HepG2 (cell line): ENCODE data around the gene MAPRE3. TPM values are rescaled to one million over a fixed set of nuclear protein-coding genes. Genes with fewer than 3 reads are reported as not detected.

Source experiments
- ATAC-seq: fragments of 200-7000 bp; cut with Tn5 transposase; 3 replicates; pipeline ENCODE4 v1.9.1; 2020; ENCODE audit warnings: mild to moderate bottlenecking, moderate library complexity
- BruUV-seq: library from RNA; stranded (reverse); fragments of 400-500 nt; replicated peaks from 2 replicates; lab custom pipeline; 2021; lab: Mats Ljungman, UMichigan
- CTCF ChIA-PET: fragments of 300-600 bp; formaldehyde crosslinking; extraction: SDS; loops from one replicate; lab custom pipeline; 2021; ENCODE audit warnings: low total read pairs, inconsistent platforms, low intra/inter-chr PET ratio; lab: Yijun Ruan, JAX
- POLR2A ChIA-PET: fragments of 350-600 bp; sonication (Branson Sonifier 250); formaldehyde crosslinking; loops from one replicate; lab custom pipeline; 2020; ENCODE audit warnings: antibody characterized with exemption, inconsistent platforms; lab: Yijun Ruan, JAX
- DNase-seq: peaks from one replicate; pipeline ENCODE4 v3.0.0-alpha.2; 2015; ENCODE audit warnings: low spot score
- FAIRE-seq: peaks from 3 replicates; lab custom pipeline; 2011; peaks lifted over from hg19 to GRCh38; lab: Jason Lieb, UNC
- H2AFZ ChIP-seq: one replicate; pipeline ENCODE4 v1.6.1; 2011; ENCODE audit warnings: low read length, inconsistent platforms
- H3K27ac ChIP-seq: fragments of 300-600 bp; 3 replicates; pipeline ENCODE4 v1.8.0; 2011; ENCODE audit warnings: mixed run types, mild to moderate bottlenecking, mixed read lengths, low read length, inconsistent platforms; ENCODE audit not compliant: insufficient read depth; ENCODE audit errors: extremely low read length
- H3K27me3 ChIP-seq, 2 experiments: fragments of 200-600 bp in 1 of 2; 2 replicates in 1 of 2; 3 replicates in 1 of 2; pipeline versions ENCODE4 v1.6.0 to v1.8.0; 2011; ENCODE audit warnings: low read length in 2 of 2, mild to moderate bottlenecking in 2 of 2, moderate library complexity in 2 of 2, inconsistent platforms in 1 of 2; ENCODE audit not compliant: insufficient read depth in 2 of 2, control insufficient read depth in 1 of 2
- H3K36me3 ChIP-seq, 2 experiments: fragments of 200-600 bp in 1 of 2; replicated peaks in 1 of 2; 2 replicates in 1 of 2; 3 replicates in 1 of 2; pipeline versions ENCODE4 v1.5.1 to v1.8.0; 2011; ENCODE audit warnings: low read length in 2 of 2, inconsistent platforms in 1 of 2; ENCODE audit not compliant: insufficient read depth in 2 of 2, control insufficient read depth in 1 of 2
- H3K4me1 ChIP-seq: 2 replicates; pipeline ENCODE4 v1.5.1; 2012; ENCODE audit warnings: low read length, inconsistent platforms; ENCODE audit not compliant: insufficient read depth
- H3K4me2 ChIP-seq: 2 replicates; pipeline ENCODE4 v1.6.0; 2011; ENCODE audit warnings: low read depth, low read length, inconsistent platforms
- H3K4me3 ChIP-seq, 3 experiments: fragments of 200-600 bp in 1 of 3; sonication (generic), shearing (Covaris generic) in 1 of 3; replicated peaks in 1 of 3; 2 replicates each; pipeline ENCODE4 v1.5.1; 2011 to 2016; ENCODE audit warnings: low read length in 3 of 3, inconsistent platforms in 2 of 3, low read depth in 2 of 3, mild to moderate bottlenecking in 2 of 3, control low read depth in 1 of 3, mixed read lengths in 1 of 3; ENCODE audit not compliant: insufficient read depth in 1 of 3
- H3K79me2 ChIP-seq: one replicate; pipeline ENCODE4 v1.6.1; 2011; ENCODE audit warnings: low read length, inconsistent platforms; ENCODE audit not compliant: insufficient read depth
- H3K9ac ChIP-seq: 2 replicates; pipeline ENCODE4 v1.6.0; 2011; ENCODE audit warnings: mild to moderate bottlenecking, low read depth, low read length, inconsistent platforms; ENCODE audit not compliant: insufficient read depth
- H3K9me3 ChIP-seq: 2 replicates; pipeline ENCODE4 v1.5.1; 2012; ENCODE audit warnings: mild to moderate bottlenecking, low read length
- H4K20me1 ChIP-seq: 2 replicates; pipeline ENCODE4 v1.6.0; 2011; ENCODE audit warnings: inconsistent platforms, mild to moderate bottlenecking, low read length, moderate library complexity; ENCODE audit not compliant: insufficient read depth
- BCL6 ChIP-seq: IDR thresholded peaks from 2 replicates; pipeline ENCODE4 v1.6.1; 2016; ENCODE audit warnings: missing genetic modification reagents, missing compliant biosample characterization
- DDIT3 ChIP-seq: sonication (generic); formaldehyde crosslinking; IDR thresholded peaks from 2 replicates; pipeline ENCODE4 v1.4.0; 2020; ENCODE audit warnings: mild to moderate bottlenecking, missing genetic modification reagents
- FOXA1 ChIP-seq, 2 experiments: fragments of 450-650 bp in 1 of 2; sonication (generic) in 1 of 2; formaldehyde crosslinking in 1 of 2; IDR thresholded peaks; 2 replicates each; pipeline versions ENCODE4 v1.4.0 to v1.6.1; 2016 to 2020; ENCODE audit warnings: missing genetic modification reagents in 1 of 2
- FOXA3 ChIP-seq: IDR thresholded peaks from 2 replicates; pipeline ENCODE4 v1.6.1; 2016; ENCODE audit warnings: missing genetic modification reagents, missing compliant biosample characterization
- HOXA3 ChIP-seq: sonication (generic); formaldehyde crosslinking; IDR thresholded peaks from 2 replicates; pipeline ENCODE4 v1.5.0; 2020; ENCODE audit warnings: missing genetic modification reagents
- KDM2A ChIP-seq: sonication (generic); formaldehyde crosslinking; IDR thresholded peaks from 2 replicates; pipeline ENCODE4 v1.4.0; 2020; ENCODE audit warnings: low read depth, missing genetic modification reagents, borderline replicate concordance
- KDM3A ChIP-seq: IDR thresholded peaks from 2 replicates; pipeline ENCODE4 v1.6.1; 2018; ENCODE audit warnings: low read depth, missing compliant biosample characterization
- NR2F1 ChIP-seq, 2 experiments: fragments of 450-650 bp in 1 of 2; formaldehyde crosslinking in 1 of 2; IDR thresholded peaks; 2 replicates each; pipeline versions ENCODE4 v1.5.0 to v1.6.1; 2016 to 2020; ENCODE audit warnings: mild to moderate bottlenecking in 1 of 2, missing compliant biosample characterization in 1 of 2, missing genetic modification reagents in 1 of 2, moderate library complexity in 1 of 2
- PRDM15 ChIP-seq: sonication (generic); formaldehyde crosslinking; IDR thresholded peaks from 2 replicates; pipeline ENCODE4 v1.4.0; 2020; ENCODE audit warnings: missing genetic modification reagents
- TAF1 ChIP-seq: sonication (generic); formaldehyde crosslinking; IDR thresholded peaks from 2 replicates; pipeline ENCODE4 v1.4.0; 2020; ENCODE audit warnings: missing genetic modification reagents
- ZBTB33 ChIP-seq: sonication (generic); formaldehyde crosslinking; IDR thresholded peaks from 2 replicates; pipeline ENCODE4 v1.4.0; 2020; ENCODE audit warnings: missing genetic modification reagents
- ZNF326 ChIP-seq: sonication (generic); formaldehyde crosslinking; IDR thresholded peaks from 2 replicates; pipeline ENCODE4 v1.4.0; 2020; ENCODE audit warnings: missing genetic modification reagents, borderline replicate concordance
- ZNF333 ChIP-seq: sonication (generic); formaldehyde crosslinking; IDR thresholded peaks from 2 replicates; pipeline ENCODE4 v1.4.0; 2020; ENCODE audit warnings: mild to moderate bottlenecking, missing genetic modification reagents, borderline replicate concordance
- WGBS: methylation state at CpG from one replicate; pipeline ENCODE4 v1.1.6; 2017; ENCODE audit warnings: low lambda C conversion rate; 5-methylcytosine and 5-hydroxymethylcytosine counted together
- in situ Hi-C: cut with HindIII; loops from 2 replicates; pipeline ENCODE4 v1.10.0; 2017; ENCODE audit warnings: low pct_unique_long_range_greater_than_20kb; ENCODE audit not compliant: extremely low pct_ligation_motif_present
- intact Hi-C: fragments of 100-400 bp; cut with micrococcal nuclease; formaldehyde crosslinking; loops from one replicate; pipeline ENCODE4 v1.10.0; 2022; ENCODE audit not compliant: unreplicated experiment
- polyA plus RNA-seq, 8 experiments: library from polyadenylated mRNA; depleted of rRNA in 3 of 8; stranded (reverse) in 7 of 8; unstranded in 1 of 8; fragments of >200 nt; fragmentation: Illumina TruSeq in 4 of 8; extraction: Trizol in 4 of 8; gene quantifications; 2 replicates each; pipeline versions ENCODE4 v1.2.1 to v1.2.3, GENCODE V29; 2011 to 2016; ENCODE audit warnings: low read depth in 4 of 8, missing spikeins in 1 of 8, mixed read lengths in 1 of 8; ENCODE audit not compliant: insufficient read depth in 1 of 8
- total RNA-seq, 5 experiments: library from RNA; depleted of rRNA; stranded (reverse); fragments of >200 nt; fragmentation: Illumina TruSeq; extraction: Trizol; gene quantifications; 2 replicates each; pipeline ENCODE4 v1.2.3, GENCODE V29; 2016; ENCODE audit warnings: low read depth in 1 of 5

The MAPRE3 gene
- total and polyA plus RNA-seq, 2 of the 13 experiments (the other 11 are each of a cell fraction or from before 2014, with no cell fraction given): 0.31 to 0.91 TPM

- no peak overlapping the region for H2AFZ ChIP-seq
- H3K27me3 ChIP-seq: no peaks in the 10 kb centered on the region
- WGBS: 82% methylated on average over 8 of the region's 8 CpGs
- H3K4me3 ChIP-seq: no peak overlapping the region
- ATAC-seq: peak; percentile 52
- H3K36me3 ChIP-seq: no peaks in the 10 kb centered on the region
- no peaks in the 10 kb centered on the region for H3K79me2 ChIP-seq
- intact Hi-C loops: no loop called here
- H3K4me1 ChIP-seq: peaks cover 34% of the 10 kb centered on the region
- CTCF ChIA-PET: interaction anchor here (5.5 kb wide), 1 partner anchor 53 kb away, joined by 91 read pairs; no protein-coding TSS in a partner anchor
- BruUV-seq: no TSS peak
- in situ Hi-C loops: loop anchor here (5.0 kb wide), 2 partner anchors 53 to 168 kb away; partner anchors contain the start of gene DPYSL5
- H4K20me1 ChIP-seq: no peaks in the 10 kb centered on the region
- H3K4me2 ChIP-seq: peak overlapping the region; percentile 6; the same call in 1 of the 2 replicates
- H3K27ac ChIP-seq: no peak overlapping the region
- peak; percentile 52 for DNase-seq
- no peaks in the 10 kb centered on the region for H3K9me3 ChIP-seq
- no peak overlapping the region for H3K9ac ChIP-seq
- peak; percentile 46 for FAIRE-seq
- TF ChIP-seq KDM2A: no peak
- peak; percentile 73 for TF ChIP-seq FOXA3 (CRISPR knock-in tag)
- TF ChIP-seq ZNF326 (CRISPR knock-in tag): no peak
- no peak for TF ChIP-seq FOXA1 (IDR thresholded peaks at IDR 0.05)
- TF ChIP-seq FOXA1 (CRISPR knock-in tag; IDR thresholded peaks at IDR 0.05): peak; percentile 91
- no peak for TF ChIP-seq KDM3A
- peak; percentile 70; the same call in 1 of the 2 replicates for TF ChIP-seq ZBTB33 (CRISPR knock-in tag)
- no peak for TF ChIP-seq TAF1 (CRISPR knock-in tag)
- TF ChIP-seq HOXA3 (CRISPR knock-in tag): no peak
- TF ChIP-seq ZNF333: no peak
- no peak for TF ChIP-seq BCL6 (CRISPR knock-in tag)
- TF ChIP-seq PRDM15: no peak
- no peak for TF ChIP-seq DDIT3 (CRISPR knock-in tag)
- no peak for TF ChIP-seq NR2F1 (CRISPR knock-in tag; IDR thresholded peaks at IDR 0.05)
- POLR2A ChIA-PET: interaction anchor here (1.8 kb wide), 1 partner anchor 53 kb away, joined by 4 read pairs; no protein-coding TSS in a partner anchor
These were observed 44.5 kb downstream of the MAPRE3 start for GRCh38 chr2:27014771-27015433.
